ENCODE data around the gene SMAD2. TPM values are rescaled to one million over a fixed set of nuclear protein-coding genes. Genes with fewer than 3 reads are reported as not detected.

Gene SMAD2
- polyA plus RNA-seq, 2 of the 4 experiments (the other 2 are of a cell fraction) = 131 to 229 TPM

GRCh38 chr18:47801817-47802216 lies 128.6 kb downstream of the SMAD2 start (continued):
- TF ChIP-seq ZC3H11A (IDR thresholded peaks at IDR 0.05) (no peak), FOXS1 (CRISPR knock-in tag; IDR thresholded peaks at IDR 0.05) (no peak), CHD4 (IDR thresholded peaks at IDR 0.05; ENCODE audit: borderline replicate concordance) (no peak), MAZ (IDR thresholded peaks at IDR 0.05; ENCODE audit: borderline replicate concordance, low read depth, low read length) (no peak), HOXB13 (CRISPR knock-in tag; IDR thresholded peaks at IDR 0.05; ENCODE audit: low read depth) (no peak), EHMT2 (IDR thresholded peaks at IDR 0.05; ENCODE audit: low read depth) (no peak), JUNB (IDR thresholded peaks at IDR 0.05) (no peak), KDM1A (IDR thresholded peaks at IDR 0.05; ENCODE audit: low read depth) (no peak)

GRCh38 chr18:47800756-47801155 lies 129.7 kb downstream of the SMAD2 start:
- no peak overlapping the region for H3K4me2 ChIP-seq
- ChIA-PET POLR2A (no interaction called here), CTCF (no interaction called here)
- ATAC-seq (no peak), DNase-seq (ENCODE audit: low read depth in 1 of 2, low spot score in 1 of 2) (no peak), FAIRE-seq (no peak)
- no peaks in the 10 kb centered on the region for H3K4me1 ChIP-seq
- H3K9me3 ChIP-seq = no peaks in the 10 kb centered on the region
- H3K4me3 ChIP-seq = no peak overlapping the region
- 60% methylated on average over 1 of the region's 6 CpGs for WGBS (ENCODE audit: missing lambda C conversion rate)
- no peak overlapping the region for H3K27ac ChIP-seq
- TF ChIP-seq RCOR1 (IDR thresholded peaks at IDR 0.05; ENCODE audit: low read depth, low read length) (no peak), CEBPB (IDR thresholded peaks at IDR 0.05) (no peak), HOXB5 (CRISPR knock-in tag; IDR thresholded peaks at IDR 0.05) (no peak), SREBF2 (IDR thresholded peaks at IDR 0.05) (no peak), PBX3 (IDR thresholded peaks at IDR 0.05) (no peak), NFE2L2 (conservative IDR thresholded peaks at IDR 0.05; ENCODE audit: low read length) (no peak), RAD21 (conservative IDR thresholded peaks at IDR 0.05 in 1 of 2, IDR thresholded peaks at IDR 0.05 in 1 of 2) (no peak), MAX (IDR thresholded peaks at IDR 0.05) (no peak), FOXS1 (CRISPR knock-in tag; IDR thresholded peaks at IDR 0.05) (no peak), BCL3 (IDR thresholded peaks at IDR 0.05) (no peak), ELK1 (IDR thresholded peaks at IDR 0.05; ENCODE audit: low read depth, low read length) (no peak), EHMT2 (IDR thresholded peaks at IDR 0.05; ENCODE audit: low read depth) (no peak), MAZ (IDR thresholded peaks at IDR 0.05; ENCODE audit: borderline replicate concordance, low read depth, low read length) (no peak)

GRCh38 chr18:47800248-47800647 lies 130.2 kb downstream of the SMAD2 start:
- H3K27ac ChIP-seq = no peak overlapping the region
- 77% methylated on average over 10 of the region's 10 CpGs for WGBS (ENCODE audit: missing lambda C conversion rate)
- no peak for FAIRE-seq
- ChIA-PET CTCF (no interaction called here), POLR2A (no interaction called here)
- H3K4me1 ChIP-seq = no peaks in the 10 kb centered on the region
- H3K4me3 ChIP-seq = no peak overlapping the region
- no peaks in the 10 kb centered on the region for H3K9me3 ChIP-seq
- TF ChIP-seq HOXB5 (CRISPR knock-in tag; IDR thresholded peaks at IDR 0.05) = no peak
- no peak for TF ChIP-seq ELK1 (IDR thresholded peaks at IDR 0.05; ENCODE audit: low read depth, low read length)
- TF ChIP-seq EP300 (IDR thresholded peaks at IDR 0.05) = no peak
- no peak for TF ChIP-seq BCL3 (IDR thresholded peaks at IDR 0.05)
- no peak for TF ChIP-seq NPAS2 (CRISPR knock-in tag; IDR thresholded peaks at IDR 0.05; ENCODE audit: borderline replicate concordance)
- no peak for TF ChIP-seq NR3C1 (IDR thresholded peaks at IDR 0.05)
- TF ChIP-seq MAZ (IDR thresholded peaks at IDR 0.05; ENCODE audit: borderline replicate concordance, low read depth, low read length) = no peak
- TF ChIP-seq KDM5A (IDR thresholded peaks at IDR 0.05) = no peak
- no peak for TF ChIP-seq EHF (CRISPR knock-in tag; IDR thresholded peaks at IDR 0.05)
- no peak for TF ChIP-seq HOXA7 (CRISPR knock-in tag; IDR thresholded peaks at IDR 0.05)
- no peak for TF ChIP-seq BHLHE40 (IDR thresholded peaks at IDR 0.05; ENCODE audit: low read depth, low read length)
- no peak for DNase-seq (ENCODE audit: low read depth in 1 of 2, low spot score in 1 of 2)
- no peak for ATAC-seq
- H3K4me2 ChIP-seq = no peak overlapping the region
